Activated naive CD4-positive, alpha-beta T cell treated with anti-CD3 and anti-CD28 coated beads for 36 hours (primary cell): Measurements from ENCODE around the gene MRPS18A. TPM values are rescaled to one million over a fixed set of nuclear protein-coding genes. Genes with fewer than 3 reads are reported as not detected.
A peak's percentile ranks its signal among the peaks of the same experiment; 100 is the strongest.

Experiments used
- CTCF ChIA-PET: fragments of 350-600 bp; sonication (Branson Sonifier 250); formaldehyde crosslinking; loops from one replicate; lab custom pipeline; 2021; ENCODE audit warnings: antibody characterized with exemption; lab: Charles Lee
- DNase-seq: peaks from one replicate; pipeline ENCODE4 v3.0.0-alpha.2; 2020
- H3K27ac Mint-ChIP-seq: one replicate; pipeline ENCODE4 v1.8.0; 2021; ENCODE audit warnings: mild to moderate bottlenecking, mixed read lengths
- H3K27me3 Mint-ChIP-seq: one replicate; pipeline ENCODE4 v1.8.0; 2021; ENCODE audit warnings: low read depth, mixed read lengths
- H3K36me3 Mint-ChIP-seq: one replicate; pipeline ENCODE4 v1.8.0; 2021; ENCODE audit warnings: low read depth, mixed read lengths
- H3K4me1 Mint-ChIP-seq: one replicate; pipeline ENCODE4 v1.8.0; 2021; ENCODE audit warnings: low read depth, mixed read lengths
- H3K4me3 Mint-ChIP-seq: one replicate; pipeline ENCODE4 v1.8.0; 2021; ENCODE audit warnings: mild to moderate bottlenecking, moderate library complexity, mixed read lengths
- H3K9me3 Mint-ChIP-seq: one replicate; pipeline ENCODE4 v1.8.0; 2021; ENCODE audit warnings: mixed read lengths
- intact Hi-C: fragments of 100-400 bp; cut with micrococcal nuclease; formaldehyde crosslinking; loops from one replicate; pipeline ENCODE4 v1.15.1; 2023
- total RNA-seq, 2 experiments: library from RNA; stranded (reverse); gene quantifications; one replicate each; pipeline ENCODE4 v1.2.3, GENCODE V29; 2021

The MRPS18A gene
- total RNA-seq, 2 experiments from 2014 or later, result 47.8 to 50.2 TPM

DNA sequence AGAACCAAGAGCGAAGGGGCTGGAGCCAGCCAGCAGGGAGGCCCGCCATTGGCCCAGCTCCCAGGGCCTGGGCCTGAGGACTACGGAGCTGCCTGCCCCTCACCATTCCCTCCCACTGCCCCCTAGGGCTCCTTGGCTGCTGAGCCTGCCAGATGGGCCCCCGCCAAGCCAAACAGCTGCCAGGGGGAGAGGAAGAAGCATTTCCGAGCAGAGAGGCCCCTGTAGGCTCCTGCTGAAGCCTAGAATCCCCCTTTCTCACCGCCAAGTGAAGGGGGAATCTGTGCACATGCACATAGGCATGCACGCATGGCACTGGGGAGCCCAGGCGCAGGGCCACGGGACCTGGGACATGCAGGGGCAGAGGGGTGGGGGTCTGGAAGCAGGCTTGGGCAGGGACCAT is 28.5 kb upstream of the MRPS18A start:
- Mint-ChIP-seq H3K36me3 (no peaks in the 10 kb centered on the region), H3K27me3 (peaks cover 3% of the 10 kb centered on the region), H3K4me3 (no peak overlapping the region), H3K4me1 (no peaks in the 10 kb centered on the region), H3K9me3 (no peaks in the 10 kb centered on the region), H3K27ac (no peak overlapping the region)
- intact Hi-C loops, result no loop called here
- no peak for DNase-seq
- CTCF ChIA-PET, result no interaction called here

- no peak for DNase-seq
- no peaks in the 10 kb centered on the region for H3K4me1 Mint-ChIP-seq
- peaks cover 6% of the 10 kb centered on the region for H3K27me3 Mint-ChIP-seq
- intact Hi-C loops, result no loop called here
- H3K27ac Mint-ChIP-seq, result no peak overlapping the region
- no peaks in the 10 kb centered on the region for H3K9me3 Mint-ChIP-seq
- no peaks in the 10 kb centered on the region for H3K36me3 Mint-ChIP-seq
- no peak overlapping the region for H3K4me3 Mint-ChIP-seq
- CTCF ChIA-PET, result interaction anchor here (1.3 kb wide), 1 partner anchor 54 kb away, joined by 4 read pairs; no protein-coding TSS in a partner anchor
Measured at GRCh38 chr6:43715056-43715788, 27.6 kb upstream of the MRPS18A start.

GRCh38 chr6:43714311-43715055 is 26.9 kb upstream of the MRPS18A start:
- intact Hi-C loops, result no loop called here
- DNase-seq, result no peak
- H3K4me1 Mint-ChIP-seq, result no peaks in the 10 kb centered on the region
- H3K27me3 Mint-ChIP-seq, result peaks cover 6% of the 10 kb centered on the region
- no peak overlapping the region for H3K27ac Mint-ChIP-seq
- CTCF ChIA-PET, result interaction anchor here (1.3 kb wide), 1 partner anchor 55 kb away, joined by 4 read pairs; no protein-coding TSS in a partner anchor
- H3K36me3 Mint-ChIP-seq, result no peaks in the 10 kb centered on the region
- no peaks in the 10 kb centered on the region for H3K9me3 Mint-ChIP-seq
- H3K4me3 Mint-ChIP-seq, result no peak overlapping the region

DNA sequence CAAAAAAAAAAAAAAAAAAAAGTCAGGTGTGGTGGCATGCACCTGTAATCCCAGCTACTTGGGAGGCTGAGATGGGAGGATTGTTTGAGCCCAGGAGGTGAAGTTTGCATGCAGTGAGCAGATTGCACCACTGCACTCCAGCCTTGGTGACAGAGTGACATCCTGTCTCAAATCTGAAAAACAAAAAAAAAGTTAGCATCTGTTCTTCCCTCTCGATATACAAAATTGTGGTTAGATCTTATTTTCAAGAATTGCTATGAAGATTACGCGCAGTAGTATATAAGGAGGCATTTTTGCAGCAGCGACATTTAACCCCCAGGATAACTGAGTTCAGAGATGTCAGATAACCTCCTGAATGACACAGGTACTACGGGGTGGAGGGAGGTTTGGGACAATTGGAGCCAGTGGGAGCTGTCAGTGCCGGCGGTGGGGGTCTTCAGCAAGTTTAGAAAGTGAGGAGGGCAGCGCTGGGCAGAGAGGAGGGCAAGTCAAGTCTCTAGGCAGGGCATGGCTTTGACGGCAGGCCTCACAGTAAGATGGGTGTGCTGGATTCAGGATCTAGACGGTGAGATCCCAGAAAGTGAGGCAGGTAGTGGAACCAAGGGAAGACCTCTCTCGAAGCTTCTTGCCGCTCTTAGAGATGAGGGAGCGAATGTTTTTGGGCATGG is 26.2 kb upstream of the MRPS18A start:
- no peak overlapping the region for H3K27ac Mint-ChIP-seq
- no peak for DNase-seq
- intact Hi-C loops, result no loop called here
- H3K27me3 Mint-ChIP-seq, result peaks cover 6% of the 10 kb centered on the region
- peaks cover 3% of the 10 kb centered on the region for H3K4me1 Mint-ChIP-seq
- H3K9me3 Mint-ChIP-seq, result no peaks in the 10 kb centered on the region
- CTCF ChIA-PET, result no interaction called here
- no peaks in the 10 kb centered on the region for H3K36me3 Mint-ChIP-seq
- H3K4me3 Mint-ChIP-seq, result no peak overlapping the region

DNA sequence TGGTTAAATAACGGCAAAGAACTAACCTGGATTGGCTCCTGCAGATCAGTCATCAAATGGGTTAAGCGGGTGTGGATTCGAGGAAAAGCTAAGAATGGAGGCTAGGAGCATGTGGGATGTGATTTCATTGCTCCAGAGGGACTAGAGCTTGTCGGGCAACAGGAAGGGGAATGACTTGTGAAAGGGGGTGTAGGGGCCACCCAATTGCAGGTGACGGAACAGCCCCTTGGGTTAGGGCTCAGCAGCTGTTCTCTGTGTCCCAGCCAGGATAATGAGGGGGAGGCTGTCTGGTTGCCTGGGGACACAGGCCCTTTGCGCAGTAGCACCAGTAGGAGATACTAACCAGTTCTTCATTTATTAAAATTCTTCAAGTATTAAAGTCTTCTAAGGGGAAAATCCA is 25.0 kb upstream of the MRPS18A start:
- no peaks in the 10 kb centered on the region for H3K9me3 Mint-ChIP-seq
- H3K4me1 Mint-ChIP-seq, result peaks cover 3% of the 10 kb centered on the region
- H3K36me3 Mint-ChIP-seq, result no peaks in the 10 kb centered on the region
- CTCF ChIA-PET, result interaction anchor here (1.2 to 1.8 kb wide), 2 partner anchors 12 to 56 kb away, joined by 4 read pairs; no protein-coding TSS in a partner anchor
- DNase-seq, result no peak
- H3K27me3 Mint-ChIP-seq, result peaks cover 6% of the 10 kb centered on the region
- intact Hi-C loops, result no loop called here
- H3K27ac Mint-ChIP-seq, result no peak overlapping the region
- no peak overlapping the region for H3K4me3 Mint-ChIP-seq

DNA sequence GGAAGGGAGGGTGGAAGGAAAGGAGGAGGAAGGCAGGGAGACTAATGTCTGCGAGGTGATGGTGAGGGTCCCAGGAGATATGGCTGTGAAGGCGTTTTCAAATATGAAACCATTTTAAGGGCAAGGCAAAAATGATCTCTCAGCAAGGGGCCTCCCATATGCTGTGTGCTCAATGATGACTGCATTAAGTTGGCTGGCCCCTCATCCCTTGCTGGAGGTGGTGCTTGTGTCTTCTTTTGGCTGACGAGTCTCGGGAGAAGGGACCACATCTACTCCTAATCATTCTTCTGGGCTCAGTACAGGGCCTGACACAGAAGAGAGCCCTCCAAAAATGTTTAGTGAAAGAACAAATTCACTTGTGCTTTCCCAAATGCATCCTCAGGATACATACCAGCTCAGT is 23.0 kb upstream of the MRPS18A start:
- Mint-ChIP-seq H3K27ac (no peak overlapping the region), H3K9me3 (no peaks in the 10 kb centered on the region), H3K4me1 (peaks cover 3% of the 10 kb centered on the region), H3K36me3 (no peaks in the 10 kb centered on the region), H3K27me3 (peaks cover 10% of the 10 kb centered on the region), H3K4me3 (no peak overlapping the region)
- DNase-seq, result no peak
- intact Hi-C loops, result no loop called here
- CTCF ChIA-PET, result interaction anchor here (0.6 kb wide), 1 partner anchor 16 kb away, joined by 6 read pairs; no protein-coding TSS in a partner anchor

DNA sequence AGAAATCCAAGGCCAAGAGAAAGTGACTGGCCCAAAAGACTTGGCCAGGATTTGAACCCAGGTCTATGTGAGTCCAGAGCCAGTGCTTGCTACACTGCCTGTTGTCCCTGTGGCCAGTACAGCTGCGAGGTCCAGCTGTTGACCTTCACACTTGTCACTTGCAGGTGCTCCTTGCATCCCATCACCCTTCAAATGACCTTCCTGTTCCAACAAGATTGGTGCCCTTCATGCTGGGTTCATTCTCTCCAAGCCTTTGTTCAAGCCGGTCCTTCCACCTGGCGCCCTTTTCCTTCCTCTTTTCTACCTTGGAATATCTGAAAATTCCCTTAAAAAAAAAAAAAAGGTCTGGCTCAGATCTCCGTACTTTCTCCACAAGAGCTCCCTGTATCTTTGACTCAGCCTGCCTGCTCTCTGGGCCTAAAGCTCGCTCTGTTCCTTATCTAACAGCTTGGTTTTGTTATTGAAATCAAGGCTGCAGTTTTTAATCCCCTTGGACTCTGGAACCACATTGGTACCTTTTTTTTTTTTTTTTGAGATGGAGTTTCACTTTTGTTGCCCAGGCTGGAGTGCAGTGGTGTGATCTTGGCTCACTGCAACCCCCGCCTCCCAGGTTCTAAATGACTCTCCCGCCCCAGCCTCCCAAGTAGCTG is 22.2 kb upstream of the MRPS18A start:
- H3K27me3 Mint-ChIP-seq, result peaks cover 10% of the 10 kb centered on the region
- no peaks in the 10 kb centered on the region for H3K36me3 Mint-ChIP-seq
- no peak for DNase-seq
- intact Hi-C loops, result no loop called here
- no peaks in the 10 kb centered on the region for H3K9me3 Mint-ChIP-seq
- no peak overlapping the region for H3K27ac Mint-ChIP-seq
- no peak overlapping the region for H3K4me3 Mint-ChIP-seq
- CTCF ChIA-PET, result interaction anchor here (0.6 to 0.9 kb wide), 3 partner anchors 15 to 47 kb away, joined by 3 to 6 read pairs (median 3); no protein-coding TSS in a partner anchor
- H3K4me1 Mint-ChIP-seq, result peaks cover 3% of the 10 kb centered on the region

DNA sequence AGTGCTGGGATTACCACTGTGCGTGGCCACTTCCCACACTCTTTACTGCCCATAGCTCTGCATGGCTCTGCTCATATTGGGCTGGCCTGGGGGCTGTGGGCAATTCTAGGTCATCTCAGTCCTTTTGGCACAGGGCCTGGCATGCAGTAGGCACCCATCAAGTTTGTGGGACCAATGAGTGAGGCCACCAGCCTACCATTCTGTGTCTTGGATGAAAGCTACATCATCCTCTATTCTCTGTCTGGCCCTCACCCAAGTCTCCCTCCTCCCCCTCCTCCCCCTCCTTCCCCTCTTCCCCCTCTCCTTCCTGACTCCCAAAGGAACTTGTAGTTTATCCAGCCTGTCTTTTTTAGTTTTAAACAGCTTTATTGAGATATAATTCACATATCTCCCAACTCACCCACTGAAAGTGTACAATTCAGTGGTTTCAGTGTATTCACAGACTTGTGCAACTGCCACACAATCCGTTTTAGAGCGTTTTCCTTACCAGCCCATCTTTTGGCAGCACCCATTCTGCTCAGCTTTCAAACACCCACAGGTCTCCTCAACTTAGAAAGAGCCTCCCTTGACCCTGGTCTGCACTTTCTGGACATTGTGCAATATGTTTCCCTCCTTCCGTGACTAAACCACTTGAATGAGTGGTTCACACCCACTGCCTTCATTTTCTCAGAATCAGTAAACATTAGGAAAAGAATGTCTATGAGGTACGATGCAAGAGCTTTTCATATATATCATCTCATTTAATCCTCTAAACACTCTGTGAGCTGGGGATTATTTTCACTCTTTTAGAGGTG is 21.5 kb upstream of the MRPS18A start:
- intact Hi-C loops, result no loop called here
- DNase-seq, result no peak
- CTCF ChIA-PET, result interaction anchor here (0.7 to 0.9 kb wide), 2 partner anchors 16 to 46 kb away, joined by 3 read pairs; no protein-coding TSS in a partner anchor
- Mint-ChIP-seq H3K36me3 (no peaks in the 10 kb centered on the region), H3K27ac (no peak overlapping the region), H3K4me3 (no peak overlapping the region), H3K4me1 (peaks cover 3% of the 10 kb centered on the region), H3K27me3 (peaks cover 10% of the 10 kb centered on the region), H3K9me3 (no peaks in the 10 kb centered on the region)

DNA sequence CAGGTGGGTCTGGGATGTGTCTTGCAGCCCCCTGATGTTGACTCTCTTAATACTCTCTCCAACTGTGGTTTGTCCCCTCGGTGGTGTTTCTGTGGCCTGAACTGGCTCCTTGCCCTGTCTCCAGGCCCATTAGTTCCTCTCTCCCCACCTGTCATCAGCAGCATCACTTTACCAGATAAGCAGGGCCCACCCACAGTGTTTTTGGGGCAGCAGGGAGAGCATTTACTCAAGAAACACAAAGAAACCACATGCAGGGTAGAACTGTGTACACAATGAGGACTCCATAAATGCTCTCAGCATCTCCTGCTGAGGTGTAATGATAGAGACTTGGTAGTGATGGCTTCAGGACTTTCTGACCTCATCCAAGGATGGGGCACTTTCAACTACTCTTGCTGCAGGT is 20.2 kb upstream of the MRPS18A start:
- Mint-ChIP-seq H3K27me3 (peaks cover 10% of the 10 kb centered on the region), H3K36me3 (no peaks in the 10 kb centered on the region), H3K27ac (no peak overlapping the region), H3K4me3 (no peak overlapping the region), H3K4me1 (peaks cover 3% of the 10 kb centered on the region), H3K9me3 (no peaks in the 10 kb centered on the region)
- CTCF ChIA-PET, result no interaction called here
- no peak for DNase-seq
- intact Hi-C loops, result no loop called here

GRCh38 chr6:43707269-43707668 is 19.7 kb upstream of the MRPS18A start:
- CTCF ChIA-PET, result interaction anchor here (1.3 kb wide), 2 partner anchors 62 to 367 kb away, joined by 3 read pairs; no protein-coding TSS in a partner anchor
- Mint-ChIP-seq H3K4me1 (peaks cover 3% of the 10 kb centered on the region), H3K27ac (no peak overlapping the region), H3K36me3 (no peaks in the 10 kb centered on the region), H3K4me3 (no peak overlapping the region), H3K27me3 (peaks cover 10% of the 10 kb centered on the region), H3K9me3 (no peaks in the 10 kb centered on the region)
- intact Hi-C loops, result no loop called here
- DNase-seq, result no peak

- Mint-ChIP-seq H3K4me1 (peaks cover 3% of the 10 kb centered on the region), H3K9me3 (no peaks in the 10 kb centered on the region), H3K27ac (no peak overlapping the region), H3K36me3 (no peaks in the 10 kb centered on the region), H3K27me3 (peaks cover 10% of the 10 kb centered on the region), H3K4me3 (no peak overlapping the region)
- DNase-seq, result peak; percentile 23
- CTCF ChIA-PET, result interaction anchor here (1.3 kb wide), 2 partner anchors 62 to 367 kb away, joined by 3 read pairs; no protein-coding TSS in a partner anchor
- intact Hi-C loops, result no loop called here
Measured at GRCh38 chr6:43706788-43707187, 19.2 kb upstream of the MRPS18A start.
